Stimulated activated CD8-positive, alpha-beta memory T cell treated with anti-CD3 and anti-CD28 coated beads, Interleukin-12 subunit alpha, Interleukin-12 subunit beta, amount 100 ng/mL, for 24 hours (primary cell): ENCODE data around the gene YY1.
A peak's percentile ranks its signal among the peaks of the same experiment; 100 is the strongest.
"Not testable (repeated sequence)": the region's sequence is repeated elsewhere in the genome, so short reads cannot be mapped to it uniquely, and the experiment has no call there.

ENCODE experiments used
- DNase-seq: peaks from one replicate; pipeline ENCODE4 v3.0.0-alpha.2; 2020; ENCODE audit errors: extremely low read depth

Gene YY1

DNA sequence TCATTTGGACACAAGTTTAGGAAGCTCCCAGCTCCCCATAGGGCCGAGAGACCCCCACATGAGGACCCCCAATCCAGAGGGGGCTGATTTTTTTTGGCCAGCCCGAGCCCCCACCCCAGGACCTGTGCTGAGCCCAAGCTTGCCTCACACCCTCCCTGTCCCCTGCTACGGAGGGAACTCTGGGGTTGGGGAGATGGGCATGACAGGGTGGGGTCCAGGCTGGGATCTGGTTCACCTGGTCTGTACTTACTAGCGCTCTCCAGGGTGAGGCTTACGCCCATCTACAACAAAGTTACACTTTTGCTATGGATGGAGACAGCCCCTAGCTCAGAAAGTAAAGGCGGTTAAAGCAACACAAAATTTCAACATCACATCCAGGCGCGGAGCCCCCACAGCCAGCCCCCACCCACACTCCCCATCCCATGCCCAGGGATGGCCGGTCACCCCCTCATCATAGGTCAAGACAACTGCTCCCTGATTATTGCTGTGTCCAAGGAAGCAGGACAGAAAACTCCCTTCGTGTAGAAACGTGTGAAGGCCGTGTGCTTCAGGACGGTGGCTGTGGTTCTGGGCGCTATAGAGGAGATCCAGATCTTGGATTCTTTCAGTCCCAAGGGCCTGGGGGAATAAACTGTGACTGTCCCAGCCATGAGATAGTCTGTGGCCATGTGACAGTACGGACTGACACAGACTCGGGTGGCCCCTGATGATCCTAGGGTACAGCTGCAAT lies 56.6 kb downstream of the YY1 start:
- no peak for DNase-seq

DNA sequence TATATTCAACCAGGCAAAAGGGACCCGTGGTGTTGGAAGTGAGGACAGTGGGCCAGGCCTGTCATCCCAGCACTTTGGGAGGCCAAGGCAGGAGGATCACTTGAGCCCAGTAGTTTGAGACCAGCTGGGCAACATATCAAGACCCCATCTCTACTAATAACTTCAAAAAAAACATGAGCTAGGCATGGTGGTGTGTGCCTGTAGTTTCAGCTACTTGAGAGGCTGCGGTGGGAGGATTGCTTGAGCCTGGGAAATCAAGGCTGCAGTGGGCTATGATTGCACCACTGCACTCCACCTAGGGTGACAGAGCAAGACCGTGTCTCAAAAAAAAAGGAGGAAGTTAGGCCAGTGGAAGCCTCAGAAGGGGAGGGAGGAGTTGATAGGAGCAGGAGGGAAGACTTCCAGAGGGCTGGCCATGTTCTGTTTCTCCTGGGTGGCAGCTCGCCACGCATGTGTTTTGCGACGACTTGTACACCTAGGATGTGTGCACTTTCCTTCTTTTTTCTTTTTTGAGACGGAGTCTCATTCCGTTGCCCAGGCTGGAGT lies 57.2 kb downstream of the YY1 start:
- DNase-seq: no peak

DNA sequence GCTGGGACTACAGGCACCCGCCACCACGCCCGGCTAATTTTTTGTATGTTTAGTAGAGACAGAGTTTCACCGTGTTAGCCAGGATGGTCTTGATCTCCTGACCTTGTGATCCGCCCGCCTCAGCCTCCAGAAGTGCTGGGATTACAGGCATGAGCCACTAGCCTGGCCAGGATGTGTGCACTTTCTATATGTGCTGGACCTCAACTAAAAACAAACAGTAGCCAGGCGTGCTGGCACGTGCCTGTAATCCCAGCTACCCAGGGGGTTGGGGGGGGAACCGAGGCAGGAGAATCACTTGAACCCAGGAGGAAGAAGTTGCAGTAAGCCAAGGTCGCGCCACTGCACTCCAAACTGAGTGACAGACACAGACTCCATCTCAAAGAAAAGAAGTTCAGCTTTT lies 57.8 kb downstream of the YY1 start:
- DNase-seq: not testable (repeated sequence)

DNA sequence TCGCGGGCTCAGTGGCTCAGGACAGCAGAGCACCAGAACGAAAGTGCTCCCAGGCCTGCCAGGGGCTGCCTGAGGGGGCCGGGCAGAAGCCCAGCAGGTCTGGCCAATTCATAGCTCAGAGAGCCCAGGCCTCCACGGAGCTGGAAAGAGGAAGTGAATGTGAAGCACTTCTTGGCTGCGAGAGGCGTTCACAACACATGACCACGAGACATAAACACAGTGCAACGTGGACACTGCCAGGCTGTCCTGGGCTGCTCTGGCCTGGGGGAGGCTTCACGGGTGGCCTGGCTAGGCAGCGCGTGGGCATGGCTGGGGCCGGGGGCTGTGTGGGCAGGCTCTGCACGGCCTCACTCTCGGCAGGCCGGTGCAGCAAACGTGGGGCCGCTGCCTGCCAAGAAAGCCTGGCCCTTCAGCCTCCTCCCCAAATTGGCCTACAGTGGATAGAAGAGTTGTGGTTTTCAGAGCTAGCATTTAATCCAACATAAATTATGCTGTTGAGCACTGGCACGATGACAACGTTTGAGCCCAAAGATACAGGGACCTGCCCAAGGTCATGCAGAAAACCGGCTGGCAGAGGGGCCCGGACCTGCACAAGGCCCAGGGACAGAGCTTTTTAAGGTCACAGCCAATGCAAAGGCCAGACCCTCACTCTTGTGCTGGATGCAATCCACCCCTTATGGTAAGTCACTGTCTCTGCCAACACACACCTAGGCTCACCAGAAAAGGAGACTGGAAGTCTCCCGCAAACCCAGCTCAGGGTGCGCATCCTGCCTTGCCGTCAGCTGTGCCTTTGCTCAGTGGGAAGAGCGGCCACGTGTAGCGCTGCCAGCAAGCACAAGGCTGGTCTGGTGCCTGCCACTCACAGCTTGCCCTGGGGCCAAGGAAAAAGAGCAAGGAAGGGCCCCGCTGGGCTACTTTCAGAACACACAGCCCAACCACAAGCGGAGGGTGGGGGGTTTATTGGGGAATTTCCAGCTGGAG lies 58.7 kb downstream of the YY1 start:
- no peak for DNase-seq

DNA sequence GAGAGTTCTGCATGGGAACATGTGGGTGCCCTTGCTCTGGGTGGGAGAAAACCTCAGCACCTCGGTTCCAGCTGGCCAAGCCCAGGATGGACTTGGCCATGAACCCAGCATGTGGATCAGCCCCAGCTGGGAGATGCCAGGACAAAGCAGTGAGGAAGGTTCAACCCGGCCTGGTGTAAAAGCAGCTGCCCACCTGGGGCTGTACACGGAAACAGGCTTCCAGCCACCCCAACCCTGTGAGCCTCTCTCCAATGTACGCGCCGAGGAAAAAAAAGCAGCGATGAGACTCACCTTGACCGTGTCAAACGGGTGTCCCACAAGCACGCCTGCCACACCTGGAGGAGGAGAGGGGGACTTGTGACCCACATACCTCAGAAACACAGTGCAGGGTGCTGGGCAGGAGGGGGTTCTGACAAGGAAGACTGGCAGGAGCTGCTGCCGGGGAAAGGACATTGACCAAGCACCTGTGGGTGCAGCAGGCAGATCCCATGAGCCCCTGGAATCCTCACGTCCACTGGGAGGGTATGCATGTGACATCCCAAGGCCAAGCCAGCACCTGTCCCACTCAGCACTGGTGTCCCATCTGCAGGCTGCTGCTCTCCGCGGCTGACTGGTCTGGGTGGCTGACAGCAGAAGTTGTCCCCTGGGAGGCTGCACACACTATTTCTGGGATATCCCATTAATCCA lies 59.8 kb downstream of the YY1 start:
- DNase-seq: no peak

DNA sequence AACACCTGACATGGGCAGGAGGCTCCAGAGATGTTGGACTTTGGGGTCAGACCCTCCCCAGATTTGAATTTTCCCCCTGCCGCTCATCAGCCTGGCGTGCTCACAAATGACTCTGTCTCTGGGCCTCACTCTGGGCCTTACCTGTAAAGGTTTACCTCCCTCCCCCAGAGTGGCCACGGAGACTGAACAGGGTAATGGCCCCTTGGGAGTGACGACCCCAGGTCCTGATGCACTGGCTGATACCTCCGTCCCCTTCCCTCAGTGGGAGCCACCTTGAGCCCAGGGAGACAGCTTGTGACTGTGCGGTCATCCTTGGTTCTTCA lies 60.3 kb downstream of the YY1 start:
- DNase-seq: no peak

DNA sequence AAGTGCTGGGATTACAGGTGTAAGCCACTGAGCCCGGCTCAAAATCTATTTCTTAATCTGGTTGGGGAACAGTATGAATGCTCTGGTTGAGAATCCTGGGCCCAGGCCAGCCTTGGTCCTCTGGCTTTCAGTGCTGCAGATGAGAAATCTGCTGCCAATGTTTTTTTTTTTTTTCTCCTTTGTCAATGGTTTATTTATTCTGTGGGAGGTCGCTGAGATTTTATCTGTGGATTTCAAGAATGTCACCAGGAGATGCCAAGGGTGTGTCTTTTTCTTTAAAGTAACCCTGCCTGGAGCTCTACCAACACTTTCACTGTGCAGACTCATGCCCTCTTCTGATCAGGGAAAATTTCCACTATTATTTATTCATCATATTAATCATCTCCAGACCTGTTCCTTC lies 63.7 kb downstream of the YY1 start:
- DNase-seq: no peak

DNA sequence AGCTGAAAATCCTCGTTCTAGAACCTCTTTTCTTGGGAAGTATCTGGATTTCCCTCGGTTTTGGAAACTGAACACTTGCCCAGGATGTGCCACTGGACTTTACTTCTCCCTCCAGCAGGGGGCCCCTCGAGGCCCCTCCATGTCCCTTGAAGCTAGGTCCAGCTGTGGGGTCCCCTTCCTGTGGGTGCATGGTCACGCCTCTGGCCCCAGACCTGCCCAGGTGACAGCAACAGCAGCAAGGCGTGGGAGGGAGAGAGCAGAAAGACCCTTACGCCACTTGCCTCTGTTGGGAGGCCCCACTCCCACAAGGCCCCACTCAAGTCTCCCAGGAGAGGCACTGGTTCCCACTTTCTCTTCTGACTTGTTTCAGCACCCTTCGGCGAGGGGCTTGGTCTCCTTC lies 64.2 kb downstream of the YY1 start:
- DNase-seq: no peak

DNA sequence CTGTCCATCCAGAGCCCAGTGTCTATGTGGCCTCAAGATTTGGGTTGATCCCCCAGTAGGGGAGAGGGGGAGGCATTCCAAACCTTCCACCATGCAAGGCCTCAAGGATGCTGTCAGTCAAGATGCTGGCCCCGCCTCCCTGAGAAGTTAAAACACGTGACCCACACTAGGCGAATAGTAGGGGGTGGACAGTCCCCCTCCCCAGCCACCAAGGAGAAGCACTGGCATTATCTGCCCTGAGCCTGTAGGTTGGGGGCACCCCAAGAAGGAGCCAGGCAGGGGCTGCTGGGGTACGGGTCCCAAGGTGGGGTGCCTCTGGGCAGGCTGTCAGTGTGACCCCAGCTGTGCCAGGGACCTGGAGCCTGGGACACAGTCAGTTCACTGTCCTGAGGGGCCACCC lies 65.0 kb downstream of the YY1 start:
- DNase-seq: no peak

DNA sequence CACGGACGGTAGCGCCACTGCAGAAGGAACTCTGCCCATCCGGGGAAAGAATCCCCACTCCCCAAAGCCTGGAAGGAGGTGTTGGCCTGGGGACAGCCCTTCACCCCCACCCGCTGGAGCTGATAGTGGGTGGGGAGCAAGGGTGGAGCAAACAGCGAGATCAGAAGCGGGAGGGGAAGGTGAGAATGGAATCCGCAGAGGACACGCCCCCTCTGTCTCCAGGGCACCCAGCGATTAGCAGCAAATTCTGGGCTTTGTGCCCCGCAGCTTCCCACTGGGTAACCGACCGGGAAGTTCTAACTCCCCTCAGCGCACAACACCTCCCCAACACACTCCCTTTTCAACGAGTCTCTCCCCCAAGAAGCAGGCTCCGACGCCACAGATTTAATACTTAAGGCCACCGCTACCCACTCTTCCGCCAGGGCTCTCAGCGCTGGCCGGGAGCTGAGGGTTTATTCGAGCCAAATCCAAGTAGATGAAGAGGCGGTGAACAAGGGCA lies 65.9 kb downstream of the YY1 start:
- DNase-seq: no peak

DNA sequence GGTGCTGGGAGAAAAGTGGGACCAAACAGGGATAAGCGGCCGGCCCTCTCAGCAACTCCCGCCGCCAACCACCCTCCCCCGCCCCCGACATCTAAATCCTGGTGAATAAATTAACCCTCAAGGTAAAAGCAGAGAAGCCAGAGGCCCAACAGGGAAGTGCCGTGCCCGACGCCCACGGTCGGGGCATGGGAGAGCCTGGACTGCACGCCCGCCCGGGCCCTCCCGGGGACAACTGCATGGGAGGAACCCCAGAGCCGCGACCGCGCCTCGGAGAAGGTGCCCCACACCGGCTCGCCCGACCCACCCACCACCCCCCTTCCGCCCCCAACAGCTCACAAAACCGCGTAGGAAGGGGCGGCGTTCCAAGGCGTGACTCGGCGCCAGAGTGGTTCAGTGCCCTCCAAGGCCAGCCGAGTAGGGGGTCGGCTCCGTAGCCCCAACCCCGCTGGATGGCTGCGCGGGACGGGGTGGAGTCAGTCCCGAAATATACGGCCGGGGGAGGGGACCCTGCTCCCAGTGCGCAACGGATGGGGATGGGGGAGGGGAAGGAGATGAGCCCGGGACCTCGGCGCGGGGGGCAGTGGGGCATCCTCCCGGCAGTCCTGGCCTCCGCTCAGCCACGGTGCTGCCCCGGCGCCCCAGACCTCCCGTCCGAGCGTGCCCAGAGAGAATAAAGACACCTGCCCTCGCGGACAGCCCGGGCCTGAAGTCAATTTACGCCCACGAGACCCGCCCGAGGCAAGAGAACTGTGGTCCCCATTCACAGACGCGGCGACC lies 66.6 kb downstream of the YY1 start:
- DNase-seq: no peak

DNA sequence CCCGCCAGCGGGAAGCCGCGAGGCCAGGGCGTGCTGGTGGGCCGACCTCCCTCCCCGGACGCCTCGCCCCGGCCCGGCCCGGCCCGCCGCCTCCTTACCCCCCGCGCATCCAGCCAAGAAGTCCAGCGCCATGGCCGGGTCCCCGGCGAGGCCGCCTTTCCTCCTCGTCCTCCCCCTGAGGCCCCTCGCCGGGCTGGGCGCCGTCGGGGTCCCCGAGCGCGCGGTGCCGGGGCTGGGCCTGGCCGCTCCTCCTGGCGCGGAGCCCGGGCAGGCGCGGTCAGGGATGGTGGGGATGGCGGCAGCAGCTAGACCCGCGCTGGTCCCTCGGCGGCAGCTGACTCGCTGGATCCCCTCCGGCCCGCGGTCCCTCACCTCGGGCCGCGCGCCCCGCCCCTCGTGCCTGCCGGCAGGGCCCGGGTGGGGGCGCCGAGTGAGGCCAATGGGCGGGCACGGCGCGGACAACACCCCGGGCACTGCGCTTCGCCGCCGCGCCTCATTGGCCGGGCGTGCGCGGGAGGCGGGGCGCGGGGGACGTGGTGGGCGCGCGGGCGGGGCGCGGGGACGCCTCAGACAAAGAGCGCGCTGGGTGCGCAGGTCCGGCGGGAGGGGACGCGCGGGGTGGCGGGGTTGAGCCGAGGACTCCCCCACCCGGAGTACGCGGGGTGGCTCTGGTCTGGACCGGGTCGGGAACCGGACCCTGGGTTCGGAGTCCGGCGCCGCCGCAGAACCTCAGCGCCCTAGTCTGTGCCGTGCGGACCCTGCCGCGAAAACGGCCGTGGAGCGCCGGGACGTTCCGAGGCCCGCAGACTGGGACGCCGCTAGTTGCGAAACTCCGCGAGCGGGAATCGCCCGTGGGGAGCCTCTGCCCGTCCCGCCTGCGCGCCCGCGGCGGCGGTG lies 67.4 kb downstream of the YY1 start, which contains the start of gene SLC25A29:
TSS of gene SLC25A29 (minus strand) at position 344 of the 897 bp plus-strand sequence. CDS start at position 132, 212 bp downstream.
- peak; percentile 57 for DNase-seq

DNA sequence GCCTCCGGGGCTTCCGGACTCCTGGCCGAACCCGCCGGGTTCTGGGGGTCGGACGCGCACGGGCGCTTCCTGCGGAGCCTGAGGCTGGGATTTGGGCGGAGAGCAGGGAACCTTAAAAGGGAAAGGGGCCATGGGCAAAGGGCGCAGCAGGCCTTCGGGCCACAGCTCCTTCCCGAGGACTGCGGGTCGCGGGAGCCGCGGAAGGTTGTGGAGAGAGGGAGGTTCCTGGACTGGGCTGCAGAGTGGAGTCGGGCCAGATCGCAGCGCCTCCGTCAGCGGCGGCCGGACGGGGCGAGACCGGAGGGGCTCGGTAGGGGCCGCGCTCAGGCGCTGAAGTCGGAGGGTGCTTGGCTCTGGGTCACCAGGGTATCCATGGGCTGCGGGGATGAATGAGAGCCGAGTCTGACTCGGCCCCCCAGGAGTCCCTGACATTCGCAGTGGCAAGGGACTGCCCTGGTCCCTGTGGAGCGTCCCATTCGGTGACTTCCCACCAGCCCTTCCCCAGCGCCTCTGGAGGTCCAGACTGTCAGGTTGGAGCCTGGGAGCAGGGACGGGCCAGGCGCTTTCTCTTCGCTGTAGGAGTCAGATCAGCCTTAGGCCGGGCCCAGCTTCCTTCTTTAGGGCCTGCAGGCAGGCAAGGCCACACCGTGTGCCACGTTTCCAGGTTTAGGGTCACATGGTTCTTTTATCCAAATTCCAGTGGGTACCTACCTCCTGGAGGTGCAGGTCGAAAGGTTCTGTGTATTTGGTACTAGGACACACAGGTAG lies 68.2 kb downstream of the YY1 start:
- no peak for DNase-seq

DNA sequence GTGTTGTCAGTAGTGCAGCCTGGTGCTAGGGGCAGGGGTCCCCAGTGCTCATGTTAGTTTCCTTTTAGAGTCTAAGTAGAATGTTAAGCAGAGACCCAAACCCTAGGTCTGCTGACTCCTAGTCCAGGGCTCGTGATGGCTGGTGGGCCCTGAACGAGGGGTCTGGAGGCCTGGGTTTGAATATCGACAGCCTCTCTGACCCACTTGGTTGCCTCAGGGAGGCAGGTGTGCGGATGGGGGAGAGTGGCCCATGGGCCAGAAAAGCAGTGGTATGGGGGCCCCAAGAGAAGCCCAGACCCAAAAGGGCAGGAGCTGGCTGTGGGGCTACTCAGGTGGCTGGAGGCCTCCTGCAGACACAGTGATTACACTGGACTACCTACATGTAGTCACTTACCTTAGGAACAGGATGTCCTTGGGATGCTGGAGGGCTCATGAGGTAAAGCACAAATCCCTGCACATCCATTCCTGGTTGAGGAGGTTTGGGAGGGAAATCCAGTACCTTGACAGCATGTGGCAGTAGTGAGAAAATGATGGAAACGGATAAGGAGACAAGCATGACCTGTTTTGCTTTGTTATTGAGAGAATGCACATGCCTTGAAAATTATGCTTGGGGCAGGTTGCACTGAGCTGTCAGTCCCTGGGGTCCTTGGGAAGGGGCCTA lies 69.0 kb downstream of the YY1 start:
- DNase-seq: no peak

DNA sequence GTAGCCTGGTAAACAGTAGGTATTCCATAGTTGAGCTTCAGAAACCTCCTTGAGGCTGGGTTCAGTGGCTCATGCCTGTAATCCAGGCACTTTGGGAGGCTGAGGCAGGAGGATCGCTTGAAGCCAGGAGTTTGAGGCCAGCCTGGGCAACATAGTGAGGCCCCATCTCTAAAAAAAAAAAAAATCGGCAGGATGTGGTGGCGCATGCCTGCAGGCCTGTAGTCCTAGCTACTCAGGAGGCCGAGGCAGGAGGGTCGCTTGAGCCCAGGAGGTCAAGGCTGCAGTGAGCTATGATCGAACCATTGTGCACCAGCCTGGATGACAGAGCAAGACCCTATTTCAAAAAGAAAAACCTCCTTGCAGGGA lies 69.5 kb downstream of the YY1 start:
- DNase-seq: not testable (repeated sequence)

DNA sequence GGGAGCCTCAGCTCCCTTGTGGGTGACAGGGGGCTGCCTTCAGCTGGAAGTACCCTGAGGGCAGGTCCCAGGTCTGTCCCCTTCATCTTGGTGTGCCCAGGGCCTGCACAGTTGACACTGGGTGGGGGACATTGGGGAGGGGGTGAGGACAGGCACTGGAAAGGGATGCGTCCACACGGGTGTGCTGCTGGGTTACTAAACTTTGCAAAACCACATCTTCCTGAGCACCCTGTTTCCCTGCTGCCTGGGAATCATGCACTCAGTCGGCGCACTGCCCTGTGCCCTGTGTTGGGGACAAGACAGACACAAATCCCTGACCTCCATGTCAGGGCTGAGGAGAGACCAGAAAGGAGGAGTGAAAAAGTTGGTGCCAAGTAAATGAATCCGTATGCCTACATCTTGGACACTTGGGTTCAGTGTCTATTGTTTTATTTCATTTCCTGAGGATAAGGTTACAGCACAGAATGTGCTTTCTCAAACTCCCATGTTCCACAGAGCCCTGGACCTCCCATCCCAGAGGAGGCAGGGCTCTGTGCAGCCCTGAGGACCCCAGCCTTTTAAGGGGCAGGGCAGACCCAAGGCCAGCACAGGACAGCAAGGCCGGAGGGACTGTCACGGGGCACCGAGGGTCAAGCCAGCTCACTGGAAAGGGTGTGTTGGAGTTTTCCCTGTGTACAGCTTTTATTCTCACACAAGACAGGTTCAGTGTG lies 70.2 kb downstream of the YY1 start:
- DNase-seq: no peak

DNA sequence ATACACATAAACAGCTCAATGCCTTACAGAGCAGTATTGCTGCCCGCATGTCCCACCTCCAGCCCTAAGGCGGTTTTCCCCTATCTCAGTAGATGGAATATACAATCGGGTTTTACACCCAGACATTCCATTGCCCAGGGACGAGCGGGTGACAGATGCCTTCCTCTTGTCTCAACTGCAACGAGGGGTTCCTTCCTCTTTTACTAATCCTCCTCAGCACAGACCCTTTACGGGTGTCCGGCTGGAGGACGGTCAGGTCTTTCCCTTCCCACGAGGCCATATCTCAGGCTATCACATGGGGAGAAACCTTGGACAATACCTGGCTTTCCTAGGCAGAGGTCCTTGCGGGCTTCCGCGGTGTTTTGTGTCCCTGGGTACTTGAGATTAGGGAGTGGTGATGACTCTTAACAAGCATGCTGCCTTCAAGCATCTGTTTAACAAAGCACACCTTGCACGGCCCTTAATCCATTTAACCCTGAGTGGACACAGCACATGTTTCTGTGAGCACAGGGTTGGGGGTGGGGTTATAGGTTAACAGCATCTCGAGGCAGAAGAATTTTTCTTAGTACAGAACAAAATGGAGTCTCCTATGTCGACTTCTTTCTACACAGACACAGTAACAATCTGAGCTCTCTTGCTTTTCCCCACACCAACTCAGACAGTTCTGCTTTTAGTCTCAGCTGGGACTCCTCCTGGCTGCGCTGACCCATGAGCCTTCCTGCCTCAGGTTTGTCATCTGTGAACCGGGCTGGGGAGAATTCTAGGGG lies 73.3 kb downstream of the YY1 start:
- DNase-seq: not testable (repeated sequence)
